ENCODE data around the gene ZNF584.

Gene ZNF584

DNA sequence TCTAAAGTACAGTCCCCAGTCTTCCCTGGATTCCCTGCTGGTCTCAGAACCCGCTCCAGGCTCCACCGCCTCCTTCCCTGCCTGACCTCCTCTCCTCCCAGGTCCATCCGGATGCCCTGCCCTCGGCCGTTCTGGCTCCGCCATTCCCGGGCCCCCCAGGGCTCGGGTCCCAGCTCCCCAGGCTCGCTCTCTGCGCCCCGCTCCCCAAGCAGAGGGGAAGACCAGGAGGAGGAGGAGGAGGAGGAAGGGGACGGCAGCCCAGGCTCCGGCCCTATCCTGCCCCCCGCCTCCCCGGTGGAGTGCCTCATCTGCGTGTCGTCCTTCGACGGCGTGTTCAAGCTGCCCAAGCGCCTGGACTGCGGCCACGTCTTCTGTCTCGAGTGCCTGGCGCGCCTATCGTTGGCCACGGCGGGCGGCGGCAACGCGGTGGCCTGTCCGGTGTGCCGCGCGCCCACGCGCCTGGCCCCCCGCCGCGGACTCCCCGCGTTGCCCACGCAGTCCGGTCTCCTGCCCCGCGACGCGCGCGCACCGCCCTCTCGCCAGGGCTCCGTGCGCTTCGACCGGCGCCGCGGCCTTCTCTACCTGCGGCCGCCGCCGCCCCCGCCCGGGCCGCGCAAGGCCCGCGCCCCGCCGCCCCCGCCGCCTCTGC, 12.3 kb upstream of the ZNF584 start:
- no peak for DNase-seq (ENCODE audit: low read depth, low spot score)
- Histone ChIP-seq H3K4me3 (ENCODE audit: insufficient read length, low read depth) (no peak overlapping the region), H3K27me3 (ENCODE audit: insufficient read depth, insufficient read length) (no peaks in the 10 kb centered on the region), H3K4me1 (ENCODE audit: insufficient read depth, insufficient read length) (peaks cover 14% of the 10 kb centered on the region), H3K9me3 (ENCODE audit: insufficient read depth, low read length) (no peaks in the 10 kb centered on the region), H3K36me3 (ENCODE audit: insufficient read depth, insufficient read length, low read length) (peaks cover 58% of the 10 kb centered on the region), H3K9ac (ENCODE audit: insufficient read length, low read depth) (no peak overlapping the region)
- TF ChIP-seq SUZ12 (IDR thresholded peaks at IDR 0.05; ENCODE audit: extremely low read depth, insufficient read depth, insufficient read length), result no peak
- TF ChIP-seq ZNF274 (IDR thresholded peaks at IDR 0.05; ENCODE audit: low read depth, low read length), result no peak
- TF ChIP-seq YY1 (IDR thresholded peaks at IDR 0.05; ENCODE audit: insufficient read depth, insufficient read length), result no peak

- H3K36me3 ChIP-seq (ENCODE audit: insufficient read depth, insufficient read length, low read length), result peaks cover 50% of the 10 kb centered on the region
- TF ChIP-seq ZNF274 (IDR thresholded peaks at IDR 0.05; ENCODE audit: low read depth, low read length) (no peak), SUZ12 (IDR thresholded peaks at IDR 0.05; ENCODE audit: extremely low read depth, insufficient read depth, insufficient read length) (no peak), YY1 (IDR thresholded peaks at IDR 0.05; ENCODE audit: insufficient read depth, insufficient read length) (no peak)
- H3K9me3 ChIP-seq (ENCODE audit: insufficient read depth, low read length), result no peaks in the 10 kb centered on the region
- DNase-seq (ENCODE audit: low read depth, low spot score), result no peak
- H3K9ac ChIP-seq (ENCODE audit: insufficient read length, low read depth), result no peak overlapping the region
- H3K27me3 ChIP-seq (ENCODE audit: insufficient read depth, insufficient read length), result no peaks in the 10 kb centered on the region
- no peak overlapping the region for H3K4me3 ChIP-seq (ENCODE audit: insufficient read length, low read depth)
- H3K4me1 ChIP-seq (ENCODE audit: insufficient read depth, insufficient read length), result peaks cover 14% of the 10 kb centered on the region
Observed at GRCh38 chr19:58396691-58397532, 11.5 kb upstream of the ZNF584 start.

DNA sequence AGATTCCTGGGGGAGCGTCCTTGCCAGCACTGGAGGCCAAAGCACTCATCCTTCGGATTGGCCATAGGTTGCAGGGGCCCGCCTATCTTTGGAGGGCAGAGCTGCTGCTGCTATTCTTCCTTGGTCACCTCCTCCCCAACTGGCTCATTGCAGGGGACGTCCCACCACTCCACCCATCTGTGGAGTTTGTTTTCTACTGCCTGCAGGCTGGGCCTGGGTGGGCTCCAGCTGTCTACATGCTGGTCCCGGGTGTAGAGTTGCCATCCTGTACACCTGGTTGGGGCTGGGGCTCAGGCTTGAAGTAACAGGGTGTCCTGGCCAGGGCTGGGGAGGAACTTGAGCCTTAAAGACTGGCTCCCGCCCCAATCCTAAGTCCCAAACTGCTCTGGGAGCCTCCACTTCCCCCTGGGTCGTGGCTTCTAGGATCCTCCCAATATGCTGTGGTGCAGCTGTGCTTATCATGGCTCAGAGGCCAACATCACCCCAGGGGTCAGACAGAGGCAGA, 10.9 kb upstream of the ZNF584 start:
- H3K9ac ChIP-seq (ENCODE audit: insufficient read length, low read depth), result no peak overlapping the region
- no peaks in the 10 kb centered on the region for H3K9me3 ChIP-seq (ENCODE audit: insufficient read depth, low read length)
- H3K36me3 ChIP-seq (ENCODE audit: insufficient read depth, insufficient read length, low read length), result peaks cover 46% of the 10 kb centered on the region
- no peaks in the 10 kb centered on the region for H3K27me3 ChIP-seq (ENCODE audit: insufficient read depth, insufficient read length)
- no peak overlapping the region for H3K4me3 ChIP-seq (ENCODE audit: insufficient read length, low read depth)
- H3K4me1 ChIP-seq (ENCODE audit: insufficient read depth, insufficient read length), result peaks cover 14% of the 10 kb centered on the region
- no peak for DNase-seq (ENCODE audit: low read depth, low spot score)
- TF ChIP-seq ZNF274 (IDR thresholded peaks at IDR 0.05; ENCODE audit: low read depth, low read length) (no peak), YY1 (IDR thresholded peaks at IDR 0.05; ENCODE audit: insufficient read depth, insufficient read length) (no peak), SUZ12 (IDR thresholded peaks at IDR 0.05; ENCODE audit: extremely low read depth, insufficient read depth, insufficient read length) (no peak)

DNA sequence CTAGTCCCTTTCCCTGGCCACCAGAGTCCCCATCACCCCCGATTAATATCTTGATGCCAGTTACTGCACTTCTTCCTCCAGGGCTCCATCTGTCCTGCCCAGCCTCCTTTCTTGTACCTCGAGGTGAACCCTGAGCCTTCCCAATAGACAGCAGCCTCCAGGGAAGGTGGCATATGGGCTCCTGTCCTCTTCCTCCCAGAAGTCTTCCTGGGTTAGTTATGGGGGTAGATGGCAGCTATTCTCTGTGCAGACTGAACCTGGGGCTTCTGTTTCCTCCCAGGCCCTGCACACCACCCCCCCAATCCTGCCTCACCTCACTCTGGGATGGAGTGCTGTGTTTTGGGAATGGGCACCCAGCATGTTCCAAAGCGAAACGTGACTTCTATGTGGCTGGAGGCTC, 10.4 kb upstream of the ZNF584 start:
- Histone ChIP-seq H3K4me3 (ENCODE audit: insufficient read length, low read depth) (no peak overlapping the region), H3K9ac (ENCODE audit: insufficient read length, low read depth) (no peak overlapping the region), H3K9me3 (ENCODE audit: insufficient read depth, low read length) (no peaks in the 10 kb centered on the region), H3K4me1 (ENCODE audit: insufficient read depth, insufficient read length) (peaks cover 12% of the 10 kb centered on the region), H3K27me3 (ENCODE audit: insufficient read depth, insufficient read length) (no peaks in the 10 kb centered on the region), H3K36me3 (ENCODE audit: insufficient read depth, insufficient read length, low read length) (peaks cover 41% of the 10 kb centered on the region)
- TF ChIP-seq SUZ12 (IDR thresholded peaks at IDR 0.05; ENCODE audit: extremely low read depth, insufficient read depth, insufficient read length) (no peak), ZNF274 (IDR thresholded peaks at IDR 0.05; ENCODE audit: low read depth, low read length) (no peak), YY1 (IDR thresholded peaks at IDR 0.05; ENCODE audit: insufficient read depth, insufficient read length) (no peak)
- DNase-seq (ENCODE audit: low read depth, low spot score), result no peak

DNA sequence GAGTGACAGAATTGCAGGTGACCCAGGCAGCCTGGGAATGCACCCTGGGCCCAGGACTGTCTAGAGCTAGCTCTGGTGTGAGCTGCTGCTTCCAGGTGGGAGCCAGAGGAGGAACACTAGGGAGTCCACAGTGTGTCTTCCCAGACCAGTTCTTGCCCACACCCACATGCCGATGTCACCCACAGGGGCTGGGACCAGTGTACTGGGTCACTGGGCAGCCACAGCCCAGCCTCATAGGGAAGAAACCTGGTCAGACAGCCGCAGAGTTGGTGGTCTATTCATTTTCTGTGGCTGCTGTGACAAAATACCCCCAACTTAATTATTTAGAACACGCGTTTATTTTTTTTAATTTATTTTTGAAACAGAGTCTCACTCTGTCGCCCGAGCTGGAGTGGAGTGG, 9.9 kb upstream of the ZNF584 start:
- no peak for DNase-seq (ENCODE audit: low read depth, low spot score)
- H3K36me3 ChIP-seq (ENCODE audit: insufficient read depth, insufficient read length, low read length), result peaks cover 36% of the 10 kb centered on the region
- no peaks in the 10 kb centered on the region for H3K9me3 ChIP-seq (ENCODE audit: insufficient read depth, low read length)
- peaks cover 11% of the 10 kb centered on the region for H3K4me1 ChIP-seq (ENCODE audit: insufficient read depth, insufficient read length)
- no peak overlapping the region for H3K9ac ChIP-seq (ENCODE audit: insufficient read length, low read depth)
- no peak overlapping the region for H3K4me3 ChIP-seq (ENCODE audit: insufficient read length, low read depth)
- no peak for TF ChIP-seq YY1 (IDR thresholded peaks at IDR 0.05; ENCODE audit: insufficient read depth, insufficient read length)
- TF ChIP-seq SUZ12 (IDR thresholded peaks at IDR 0.05; ENCODE audit: extremely low read depth, insufficient read depth, insufficient read length), result no peak
- no peak for TF ChIP-seq ZNF274 (IDR thresholded peaks at IDR 0.05; ENCODE audit: low read depth, low read length)
- H3K27me3 ChIP-seq (ENCODE audit: insufficient read depth, insufficient read length), result no peaks in the 10 kb centered on the region

GRCh38 chr19:58399903-58400302, 8.5 kb upstream of the ZNF584 start:
- Histone ChIP-seq H3K4me3 (ENCODE audit: insufficient read length, low read depth) (no peak overlapping the region), H3K4me1 (ENCODE audit: insufficient read depth, insufficient read length) (peaks cover 11% of the 10 kb centered on the region), H3K9ac (ENCODE audit: insufficient read length, low read depth) (peak overlapping the region; percentile 80), H3K27me3 (ENCODE audit: insufficient read depth, insufficient read length) (no peaks in the 10 kb centered on the region), H3K9me3 (ENCODE audit: insufficient read depth, low read length) (no peaks in the 10 kb centered on the region), H3K36me3 (ENCODE audit: insufficient read depth, insufficient read length, low read length) (peaks cover 23% of the 10 kb centered on the region)
- DNase-seq (ENCODE audit: low read depth, low spot score), result no peak
- TF ChIP-seq YY1 (IDR thresholded peaks at IDR 0.05; ENCODE audit: insufficient read depth, insufficient read length) (no peak), SUZ12 (IDR thresholded peaks at IDR 0.05; ENCODE audit: extremely low read depth, insufficient read depth, insufficient read length) (no peak), ZNF274 (IDR thresholded peaks at IDR 0.05; ENCODE audit: low read depth, low read length) (no peak)

DNA sequence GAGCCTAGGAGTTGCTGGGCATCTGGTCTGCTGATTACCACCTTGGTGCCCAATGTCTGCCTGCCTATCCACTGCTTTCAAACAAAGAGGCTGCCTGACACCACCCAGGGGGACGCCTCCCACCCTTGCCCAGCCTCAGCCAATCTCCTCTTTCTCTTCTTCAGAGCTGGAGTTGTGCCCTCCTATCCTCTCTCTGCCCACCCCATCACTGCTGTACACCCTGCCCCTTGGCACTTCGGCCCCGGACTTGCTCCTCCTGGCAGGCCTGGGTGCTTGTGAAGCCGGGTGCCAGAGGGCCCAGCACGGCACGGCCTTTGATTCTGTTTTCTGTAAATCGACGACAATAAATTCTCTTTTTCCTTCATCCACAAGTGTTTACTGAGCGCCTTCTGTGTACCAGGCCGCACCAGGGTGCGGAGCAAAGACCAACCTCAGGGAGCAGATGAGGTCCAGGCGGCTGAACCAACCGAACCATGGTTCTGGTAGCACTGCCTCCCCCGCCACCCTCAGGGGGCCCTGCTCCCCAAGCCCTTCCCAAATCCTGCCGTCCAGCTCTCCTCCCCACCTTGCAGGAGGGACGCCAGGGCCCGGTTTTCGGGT, 8.0 kb upstream of the ZNF584 start:
- H3K4me1 ChIP-seq (ENCODE audit: insufficient read depth, insufficient read length), result peaks cover 9% of the 10 kb centered on the region

More for the DNA sequence above, 8.0 kb upstream of the ZNF584 start:
- Histone ChIP-seq H3K9ac (ENCODE audit: insufficient read length, low read depth) (peak overlapping the region; percentile 80), H3K27me3 (ENCODE audit: insufficient read depth, insufficient read length) (no peaks in the 10 kb centered on the region), H3K9me3 (ENCODE audit: insufficient read depth, low read length) (no peaks in the 10 kb centered on the region), H3K36me3 (ENCODE audit: insufficient read depth, insufficient read length, low read length) (peaks cover 18% of the 10 kb centered on the region), H3K4me3 (ENCODE audit: insufficient read length, low read depth) (peak overlapping the region; percentile 64)
- TF ChIP-seq ZNF274 (IDR thresholded peaks at IDR 0.05; ENCODE audit: low read depth, low read length) (no peak), SUZ12 (IDR thresholded peaks at IDR 0.05; ENCODE audit: extremely low read depth, insufficient read depth, insufficient read length) (no peak), YY1 (IDR thresholded peaks at IDR 0.05; ENCODE audit: insufficient read depth, insufficient read length) (no peak)
- DNase-seq (ENCODE audit: low read depth, low spot score), result no peak

Data from NT2/D1 (cell line).